IPS-20b (cell line): ENCODE measurements around the gene OPRM1.

Experiments used
- H3K27ac ChIP-seq: one replicate; pipeline ENCODE4 v1.5.1; 2013; ENCODE audit warnings: low read length
- H3K27me3 ChIP-seq: 2 replicates; pipeline ENCODE4 v1.6.1; 2013; ENCODE audit warnings: mild to moderate bottlenecking, low read length, inconsistent platforms; ENCODE audit not compliant: insufficient read depth
- H3K36me3 ChIP-seq: 2 replicates; pipeline ENCODE4 v1.6.1; 2013; ENCODE audit warnings: low read depth, mild to moderate bottlenecking, inconsistent platforms, low read length, moderate library complexity; ENCODE audit not compliant: insufficient read depth
- H3K4me1 ChIP-seq: 2 replicates; pipeline ENCODE4 v1.6.1; 2013; ENCODE audit warnings: mild to moderate bottlenecking, control low read depth, inconsistent platforms, low read length, moderate library complexity; ENCODE audit not compliant: insufficient read depth
- H3K4me3 ChIP-seq: 2 replicates; pipeline ENCODE4 v1.5.1; 2013; ENCODE audit warnings: mild to moderate bottlenecking, low read length, inconsistent platforms
- H3K9ac ChIP-seq: 2 replicates; pipeline ENCODE4 v1.6.1; 2013; ENCODE audit warnings: low read depth, mild to moderate bottlenecking, inconsistent platforms, low read length, moderate library complexity
- H3K9me3 ChIP-seq: 2 replicates; pipeline ENCODE4 v1.6.1; 2013; ENCODE audit warnings: mild to moderate bottlenecking, low read depth, low read length, inconsistent platforms; ENCODE audit not compliant: insufficient read depth

OPRM1 gene

DNA sequence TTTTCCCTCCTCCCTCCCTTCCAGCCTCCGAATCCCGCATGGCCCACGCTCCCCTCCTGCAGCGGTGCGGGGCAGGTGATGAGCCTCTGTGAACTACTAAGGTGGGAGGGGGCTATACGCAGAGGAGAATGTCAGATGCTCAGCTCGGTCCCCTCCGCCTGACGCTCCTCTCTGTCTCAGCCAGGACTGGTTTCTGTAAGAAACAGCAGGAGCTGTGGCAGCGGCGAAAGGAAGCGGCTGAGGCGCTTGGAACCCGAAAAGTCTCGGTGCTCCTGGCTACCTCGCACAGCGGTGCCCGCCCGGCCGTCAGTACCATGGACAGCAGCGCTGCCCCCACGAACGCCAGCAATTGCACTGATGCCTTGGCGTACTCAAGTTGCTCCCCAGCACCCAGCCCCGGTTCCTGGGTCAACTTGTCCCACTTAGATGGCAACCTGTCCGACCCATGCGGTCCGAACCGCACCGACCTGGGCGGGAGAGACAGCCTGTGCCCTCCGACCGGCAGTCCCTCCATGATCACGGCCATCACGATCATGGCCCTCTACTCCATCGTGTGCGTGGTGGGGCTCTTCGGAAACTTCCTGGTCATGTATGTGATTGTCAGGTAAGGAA, at the start of gene OPRM1:
Gene OPRM1, plus strand, starts transcription at position 10 of the 612 bp plus-strand sequence. Its CDS starts 305 bp downstream, at position 315.
- no peak within 1 kb of the TSS for H3K27ac ChIP-seq

DNA sequence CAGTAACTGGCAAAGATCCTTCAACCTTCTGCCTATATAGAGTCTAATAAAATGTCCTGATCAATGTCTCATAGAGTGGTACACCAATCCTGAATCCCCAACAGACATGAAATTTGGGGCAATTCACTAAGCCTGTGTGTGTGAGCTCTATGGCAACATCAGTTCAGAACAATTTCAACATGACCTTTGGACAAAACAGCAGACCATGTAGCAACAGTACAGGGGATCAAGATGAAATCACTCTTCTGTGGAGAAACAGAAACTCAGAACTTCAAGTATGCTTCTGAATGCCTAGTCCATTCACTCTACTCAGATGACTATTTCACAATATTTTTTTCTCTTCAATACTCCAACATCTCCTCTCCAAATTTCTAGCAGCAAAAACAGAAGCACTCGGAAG, 49.1 kb upstream of the OPRM1 start:
- Histone ChIP-seq H3K27ac (no peak overlapping the region), H3K27me3 (no peaks in the 10 kb centered on the region), H3K4me3 (no peak overlapping the region), H3K4me1 (no peaks in the 10 kb centered on the region), H3K9me3 (no peaks in the 10 kb centered on the region), H3K9ac (no peak overlapping the region), H3K36me3 (no peaks in the 10 kb centered on the region)

More for the DNA sequence above, at the start of gene OPRM1:
- Histone ChIP-seq H3K4me1 (no peaks in the 10 kb centered on the region), H3K4me3 (peak within 1 kb of the TSS; percentile 67), H3K9me3 (no peaks in the 10 kb centered on the region), H3K9ac (no peak within 1 kb of the TSS), H3K36me3 (no peaks in the 10 kb centered on the region), H3K27me3 (peaks cover 32% of the 10 kb centered on the region)

DNA sequence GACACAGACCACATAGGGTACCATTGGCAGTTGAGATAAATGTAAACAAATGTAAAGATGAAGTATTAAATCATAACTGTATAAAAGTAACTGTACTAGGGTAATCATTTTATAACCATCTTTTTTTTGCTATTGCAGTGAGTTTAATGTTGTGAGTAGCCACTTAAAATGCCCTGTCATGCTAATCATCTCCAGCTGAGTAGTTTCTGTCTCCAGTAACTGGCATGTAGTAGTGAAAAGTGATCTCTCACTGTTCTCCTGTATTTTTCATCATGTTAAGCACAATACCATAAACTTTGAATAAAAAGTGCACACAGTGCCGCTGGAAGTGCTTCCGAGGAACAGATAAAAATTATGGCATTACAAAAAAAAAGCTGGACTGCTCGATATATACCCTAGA, 45.0 kb upstream of the OPRM1 start:
- no peaks in the 10 kb centered on the region for H3K4me1 ChIP-seq
- H3K36me3 ChIP-seq, result no peaks in the 10 kb centered on the region
- H3K27ac ChIP-seq, result no peak overlapping the region
- no peak overlapping the region for H3K9ac ChIP-seq
- H3K4me3 ChIP-seq, result no peak overlapping the region
- no peaks in the 10 kb centered on the region for H3K27me3 ChIP-seq
- H3K9me3 ChIP-seq, result no peaks in the 10 kb centered on the region

DNA sequence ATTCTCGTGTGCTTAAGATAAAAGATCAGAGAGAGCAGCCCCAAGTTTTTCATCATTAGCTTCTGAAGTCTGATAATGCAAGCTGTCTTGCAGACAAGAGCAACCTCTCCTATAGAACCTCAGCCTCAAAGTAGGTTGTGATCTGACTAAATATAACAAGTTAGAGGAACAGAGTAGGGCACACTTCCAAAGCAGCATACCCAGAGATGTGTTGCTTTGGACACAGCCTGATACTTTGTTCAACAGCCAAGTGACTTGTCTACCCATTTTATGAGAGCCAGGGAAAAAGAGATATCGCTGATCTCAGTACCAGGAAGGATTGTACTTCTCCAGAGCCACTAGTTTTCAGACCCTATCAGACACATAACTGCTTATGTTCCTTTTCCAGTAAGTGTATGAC, 44.2 kb upstream of the OPRM1 start:
- no peaks in the 10 kb centered on the region for H3K36me3 ChIP-seq

DNA sequence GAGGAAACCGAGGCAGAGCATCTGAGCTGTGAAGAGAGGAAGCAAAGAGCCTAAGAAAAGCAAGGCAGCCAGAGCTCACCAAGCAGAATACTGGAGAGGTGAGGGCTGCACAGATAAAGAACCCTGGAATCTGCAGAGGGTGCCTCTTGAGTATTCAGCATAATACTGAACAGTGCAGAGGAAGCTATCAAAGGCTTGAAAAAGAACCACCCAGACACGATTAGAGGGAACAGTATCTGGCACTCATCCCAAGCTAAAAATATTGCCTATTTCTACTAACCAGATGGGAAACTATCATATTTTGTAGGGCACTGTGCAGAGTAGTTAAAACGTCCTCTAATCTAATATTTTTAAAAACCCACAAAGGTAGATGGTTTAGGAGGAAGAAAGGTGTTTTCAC, 41.8 kb upstream of the OPRM1 start:
- Histone ChIP-seq H3K27me3 (no peaks in the 10 kb centered on the region), H3K27ac (no peak overlapping the region), H3K9me3 (no peaks in the 10 kb centered on the region), H3K36me3 (no peaks in the 10 kb centered on the region), H3K9ac (no peak overlapping the region), H3K4me1 (no peaks in the 10 kb centered on the region), H3K4me3 (no peak overlapping the region)

More for the DNA sequence above, 44.2 kb upstream of the OPRM1 start:
- Histone ChIP-seq H3K27ac (no peak overlapping the region), H3K9ac (no peak overlapping the region), H3K4me3 (no peak overlapping the region), H3K4me1 (no peaks in the 10 kb centered on the region), H3K27me3 (no peaks in the 10 kb centered on the region), H3K9me3 (no peaks in the 10 kb centered on the region)

DNA sequence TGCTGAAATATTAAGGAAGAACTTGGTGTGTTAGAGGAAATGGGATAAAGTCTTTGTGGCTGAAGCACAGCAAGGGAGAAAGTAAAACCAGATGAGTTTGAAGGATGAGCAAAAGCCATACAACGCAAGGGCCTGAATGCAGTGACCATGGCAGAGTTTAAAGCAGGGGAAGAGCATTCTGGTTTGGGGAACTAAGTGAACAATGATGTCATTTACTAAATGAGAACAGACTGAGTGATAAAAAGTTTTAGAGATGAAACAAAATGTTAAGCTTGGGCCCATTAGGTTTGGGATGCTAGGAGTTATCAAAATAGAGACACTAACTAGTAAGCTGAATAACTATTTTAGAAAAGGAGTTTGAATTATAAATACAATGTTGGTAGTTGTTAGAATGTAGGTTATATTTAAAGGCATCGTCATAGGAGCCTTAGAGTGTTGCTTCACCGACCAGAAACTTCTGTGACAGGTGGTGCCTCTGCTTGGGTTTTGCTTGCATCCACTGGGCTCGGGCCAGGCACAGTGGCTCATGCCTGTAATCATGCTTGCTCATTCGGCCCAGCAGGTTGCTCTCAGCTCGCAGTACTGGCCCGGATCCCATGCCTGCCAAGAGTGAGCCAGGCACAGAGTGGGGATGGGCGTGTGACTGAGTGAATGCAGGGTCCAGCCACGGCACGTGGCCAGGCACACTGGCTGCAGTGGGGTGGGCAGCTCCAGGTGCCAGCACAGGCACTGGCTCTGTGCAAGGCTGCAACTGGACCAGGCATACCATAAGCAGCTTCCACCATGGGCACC, 37.4 kb upstream of the OPRM1 start:
- Histone ChIP-seq H3K9ac (no peak overlapping the region), H3K4me3 (no peak overlapping the region), H3K36me3 (no peaks in the 10 kb centered on the region), H3K27me3 (no peaks in the 10 kb centered on the region), H3K9me3 (no peaks in the 10 kb centered on the region; the same call in 1 of the 2 replicates), H3K27ac (no peak overlapping the region), H3K4me1 (no peaks in the 10 kb centered on the region)

DNA sequence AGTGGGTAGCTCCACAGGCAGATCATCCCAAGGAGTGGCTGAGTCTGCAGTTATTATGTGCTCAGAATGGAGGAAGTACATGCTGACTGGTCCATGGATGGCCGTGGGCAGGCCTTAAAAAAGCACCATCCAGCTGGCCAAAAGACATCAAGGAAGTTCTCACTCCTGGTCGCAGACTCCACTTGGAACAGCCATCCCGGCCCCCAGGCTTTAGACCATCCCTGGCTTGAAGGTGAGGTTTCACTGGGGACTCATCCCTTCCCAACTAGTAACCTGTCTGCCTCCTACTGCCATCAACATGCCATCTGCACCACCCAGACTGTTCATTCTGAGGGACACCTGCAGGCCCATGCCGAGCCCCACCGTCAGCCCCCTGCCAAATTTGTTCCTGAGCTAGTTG, 36.1 kb upstream of the OPRM1 start:
- Histone ChIP-seq H3K27ac (no peak overlapping the region), H3K27me3 (no peaks in the 10 kb centered on the region), H3K36me3 (no peaks in the 10 kb centered on the region), H3K9ac (no peak overlapping the region), H3K9me3 (no peaks in the 10 kb centered on the region; the same call in 1 of the 2 replicates), H3K4me1 (no peaks in the 10 kb centered on the region), H3K4me3 (no peak overlapping the region)

DNA sequence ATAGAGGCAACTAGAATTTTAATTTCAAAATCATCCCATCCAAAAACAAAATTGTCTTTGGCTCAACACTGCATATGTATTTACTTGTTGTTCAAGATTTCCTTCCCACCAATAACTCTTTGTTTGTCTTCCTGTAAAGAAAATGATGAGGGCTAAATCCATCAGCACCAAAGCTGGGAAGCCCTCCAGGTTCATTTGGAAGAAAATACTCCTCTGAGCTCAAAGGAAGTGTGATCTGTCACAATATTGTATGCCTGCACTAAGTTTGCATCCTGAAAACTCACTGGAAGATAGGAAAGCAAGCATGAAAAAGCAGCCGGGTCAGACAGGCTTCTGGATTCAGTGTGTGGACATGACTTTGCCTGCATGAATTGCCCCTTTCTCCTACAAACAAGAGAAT, 28.7 kb upstream of the OPRM1 start:
- Histone ChIP-seq H3K9ac (no peak overlapping the region), H3K4me1 (no peaks in the 10 kb centered on the region), H3K36me3 (no peaks in the 10 kb centered on the region), H3K4me3 (no peak overlapping the region), H3K27ac (no peak overlapping the region), H3K9me3 (no peaks in the 10 kb centered on the region), H3K27me3 (no peaks in the 10 kb centered on the region)

DNA sequence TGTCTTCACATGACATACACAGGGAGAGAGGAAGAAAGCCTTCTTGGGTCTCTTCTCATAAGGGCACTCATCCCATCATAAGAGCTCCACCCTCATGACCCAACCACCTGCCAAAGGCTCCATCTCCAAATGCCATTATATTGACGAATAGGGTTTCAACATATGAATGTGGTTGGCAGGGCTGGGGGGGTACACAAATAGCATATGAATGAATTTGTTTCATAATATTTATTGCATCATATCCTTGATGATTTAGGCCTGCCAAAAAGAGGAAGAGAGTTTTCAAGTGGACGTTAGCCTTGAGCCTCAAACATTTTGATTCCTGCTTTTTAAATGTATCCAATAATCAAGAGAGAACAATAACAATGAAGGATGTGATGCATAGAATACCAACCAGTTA, 26.2 kb upstream of the OPRM1 start:
- no peaks in the 10 kb centered on the region for H3K9me3 ChIP-seq
- no peaks in the 10 kb centered on the region for H3K27me3 ChIP-seq
- H3K4me3 ChIP-seq, result no peak overlapping the region
- no peak overlapping the region for H3K27ac ChIP-seq
- H3K4me1 ChIP-seq, result no peaks in the 10 kb centered on the region
- H3K36me3 ChIP-seq, result no peaks in the 10 kb centered on the region
- H3K9ac ChIP-seq, result no peak overlapping the region

DNA sequence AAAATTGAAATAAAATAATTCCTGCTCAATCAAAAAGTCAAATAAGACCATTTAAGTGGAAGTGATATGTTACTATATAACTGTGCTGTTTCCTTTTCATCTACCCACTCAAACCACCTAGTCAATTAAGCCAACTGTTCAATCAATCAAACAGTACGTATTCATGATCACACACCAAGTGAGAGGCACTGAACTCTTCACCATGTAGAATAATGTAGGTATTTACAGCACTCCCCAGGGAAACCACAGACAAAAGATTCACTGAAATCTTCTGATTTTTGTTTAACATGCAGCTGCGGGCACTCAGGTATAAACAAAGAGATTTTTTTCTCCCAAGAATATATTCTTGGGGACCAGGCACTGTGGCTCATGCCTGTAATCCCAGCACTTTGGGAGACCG, 21.3 kb upstream of the OPRM1 start:
- Histone ChIP-seq H3K4me3 (no peak overlapping the region), H3K36me3 (no peaks in the 10 kb centered on the region)

DNA sequence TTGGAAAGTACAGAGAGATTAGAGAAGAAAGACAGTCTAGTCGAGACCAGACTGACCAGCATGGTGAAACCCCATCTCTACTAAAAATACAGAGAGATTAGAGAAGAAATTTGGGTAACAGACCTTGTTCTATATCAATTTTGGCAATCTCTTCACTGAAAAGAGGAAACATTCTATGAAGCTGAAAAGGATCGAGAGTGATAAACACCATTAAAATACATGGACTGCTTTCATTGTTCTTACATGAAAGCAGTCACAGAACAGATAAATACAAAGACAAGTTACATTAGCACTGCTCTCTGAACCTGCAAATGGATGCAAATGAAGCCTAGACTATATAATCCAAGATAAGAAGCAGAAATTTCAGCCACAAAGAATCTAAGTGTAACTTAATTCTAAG, 8.4 kb upstream of the OPRM1 start:
- Histone ChIP-seq H3K27ac (no peak overlapping the region), H3K9me3 (no peaks in the 10 kb centered on the region), H3K36me3 (no peaks in the 10 kb centered on the region), H3K4me1 (no peaks in the 10 kb centered on the region), H3K9ac (no peak overlapping the region), H3K4me3 (no peak overlapping the region), H3K27me3 (no peaks in the 10 kb centered on the region)

More for the DNA sequence above, 21.3 kb upstream of the OPRM1 start:
- no peak overlapping the region for H3K27ac ChIP-seq
- no peaks in the 10 kb centered on the region for H3K27me3 ChIP-seq
- no peaks in the 10 kb centered on the region for H3K4me1 ChIP-seq
- no peaks in the 10 kb centered on the region for H3K9me3 ChIP-seq
- H3K9ac ChIP-seq, result no peak overlapping the region

DNA sequence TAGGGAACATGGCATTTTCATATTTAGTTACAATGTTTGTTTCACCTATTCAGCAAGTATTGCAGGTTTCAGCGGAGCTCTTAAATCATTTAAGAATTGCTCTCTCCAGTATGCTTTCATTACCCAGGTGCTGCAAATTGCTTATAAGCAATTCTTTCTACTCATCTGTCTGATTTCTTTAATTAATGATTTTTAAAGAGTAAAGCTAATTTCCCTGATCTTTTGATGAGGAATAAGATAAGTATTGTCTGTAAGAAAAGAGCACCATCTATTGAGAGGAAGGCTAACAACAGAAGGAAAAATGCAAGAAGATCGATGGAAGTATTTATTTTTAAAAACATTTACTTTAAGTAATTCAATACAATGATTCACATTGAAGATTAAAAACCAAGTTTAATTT, 2.0 kb downstream of the OPRM1 start:
- peaks cover 32% of the 10 kb centered on the region for H3K27me3 ChIP-seq
- H3K4me3 ChIP-seq, result no peak overlapping the region
- no peaks in the 10 kb centered on the region for H3K4me1 ChIP-seq

More for the DNA sequence above, 2.0 kb downstream of the OPRM1 start:
- Histone ChIP-seq H3K9me3 (no peaks in the 10 kb centered on the region), H3K27ac (no peak overlapping the region), H3K36me3 (no peaks in the 10 kb centered on the region), H3K9ac (no peak overlapping the region)
